GM23248 (cell line): ENCODE measurements around the gene SPCS3. TPM values are rescaled to one million over a fixed set of nuclear protein-coding genes. Genes with fewer than 3 reads are reported as not detected.
"Not testable (repeated sequence)": the region's sequence is repeated elsewhere in the genome, so short reads cannot be mapped to it uniquely, and the experiment has no call there.

Source experiments
- DNase-seq: peaks from one replicate; pipeline ENCODE4 v3.0.0-alpha.2; 2015
- H2AFZ ChIP-seq: fragments of 200-600 bp; sonication (generic); 2 replicates; pipeline ENCODE4 v1.6.1; 2016; ENCODE audit warnings: antibody characterized with exemption
- H3F3A ChIP-seq: fragments of 200-600 bp; sonication (generic); 2 replicates; pipeline ENCODE4 v1.6.1; 2016; ENCODE audit warnings: mild to moderate bottlenecking, antibody characterized with exemption, mixed run types; ENCODE audit not compliant: insufficient read depth
- H3K27ac ChIP-seq: fragments of 200-600 bp; sonication (generic); 2 replicates; pipeline ENCODE4 v1.5.1; 2016; ENCODE audit warnings: mild to moderate bottlenecking
- H3K27me3 ChIP-seq: fragments of 200-600 bp; sonication (generic); replicated peaks from 2 replicates; pipeline ENCODE4 v1.6.1; 2016; ENCODE audit warnings: mild to moderate bottlenecking; ENCODE audit not compliant: insufficient read depth
- H3K36me3 ChIP-seq: fragments of 200-600 bp; sonication (generic); 2 replicates; pipeline ENCODE4 v1.6.1; 2016; ENCODE audit warnings: low read depth, mild to moderate bottlenecking
- H3K4me1 ChIP-seq: fragments of 200-600 bp; sonication (generic); 2 replicates; pipeline ENCODE4 v1.6.1; 2016; ENCODE audit warnings: mild to moderate bottlenecking; ENCODE audit not compliant: insufficient read depth
- H3K4me2 ChIP-seq: fragments of 200-600 bp; sonication (generic); one replicate; pipeline ENCODE4 v1.6.1; 2016; ENCODE audit warnings: mild to moderate bottlenecking; ENCODE audit not compliant: unreplicated experiment
- H3K4me3 ChIP-seq: fragments of 200-600 bp; sonication (generic); 2 replicates; pipeline ENCODE4 v1.5.1; 2016; ENCODE audit warnings: mild to moderate bottlenecking
- H3K79me2 ChIP-seq: fragments of 200-600 bp; sonication (generic); 2 replicates; pipeline ENCODE4 v1.6.1; 2016; ENCODE audit warnings: mild to moderate bottlenecking; ENCODE audit not compliant: insufficient read depth
- H3K9ac ChIP-seq: fragments of 200-600 bp; sonication (generic); 2 replicates; pipeline ENCODE4 v1.6.1; 2016; ENCODE audit warnings: mild to moderate bottlenecking
- H3K9me2 ChIP-seq: fragments of 200-600 bp; sonication (generic); 2 replicates; pipeline ENCODE4 v1.6.1; 2016; ENCODE audit warnings: mixed run types, mild to moderate bottlenecking, moderate library complexity; ENCODE audit not compliant: insufficient read depth
- H3K9me3 ChIP-seq: fragments of 200-600 bp; sonication (generic); one replicate; pipeline ENCODE4 v1.6.1; 2017; ENCODE audit warnings: low read depth
- H4K20me1 ChIP-seq: fragments of 200-600 bp; sonication (generic); 2 replicates; pipeline ENCODE4 v1.6.0; 2016; ENCODE audit not compliant: insufficient read depth
- EZH2 ChIP-seq: fragments of 200-600 bp; sonication (generic); IDR thresholded peaks from 2 replicates; pipeline ENCODE4 v1.6.1; 2018; ENCODE audit warnings: antibody characterized with exemption, mild to moderate bottlenecking; ENCODE audit not compliant: insufficient read depth, poor library complexity, severe bottlenecking
- EZH2phosphoT487 ChIP-seq: fragments of 200-600 bp; sonication (generic); IDR thresholded peaks from 2 replicates; pipeline ENCODE4 v1.6.1; 2018; ENCODE audit warnings: antibody characterized with exemption, moderate library complexity, mild to moderate bottlenecking, low read depth; ENCODE audit not compliant: insufficient read depth
- WGBS, 2 experiments: methylation state at CpG; one replicate each; pipeline ENCODE4 v1.1.6; 2015 to 2017; ENCODE audit warnings: low lambda C conversion rate in 2 of 2, low coverage in 1 of 2; ENCODE audit errors: missing lambda C conversion rate in 2 of 2; 5-methylcytosine and 5-hydroxymethylcytosine counted together
- in situ Hi-C: fragments of 300-500 bp; cut with MboI; formaldehyde crosslinking; loops from 2 replicates; pipeline ENCODE4 v1.15.0; 2020
- polyA plus RNA-seq: library from polyadenylated mRNA; unstranded; fragments of >200 nt; fragmentation: Nextera tagmentation; extraction: Ambion mirVana; gene quantifications from 2 replicates; pipeline ENCODE4 v1.2.1, GENCODE V29; 2016
- total RNA-seq: library from RNA; depleted of rRNA; stranded (reverse); fragments of >200 nt; shearing (Covaris generic); gene quantifications from 2 replicates; pipeline ENCODE4 v1.2.3, GENCODE V29; 2014

Gene SPCS3
- total and polyA plus RNA-seq, 2 experiments from 2014 or later = 84.4 to 108 TPM

- whole genome bisulfite sequencing, 2 experiments = 93 to 96% methylated on average over 3 of the region's 3 CpGs
- no peak overlapping the region for H3K27ac ChIP-seq
- no peaks in the 10 kb centered on the region for H3F3A ChIP-seq
- no peaks in the 10 kb centered on the region for H4K20me1 ChIP-seq
- no peaks in the 10 kb centered on the region for H3K27me3 ChIP-seq
- DNase-seq = no peak
- TF ChIP-seq EZH2 = no peak
- no peak for TF ChIP-seq EZH2phosphoT487
- no peaks in the 10 kb centered on the region for H3K36me3 ChIP-seq
- no peak overlapping the region for H3K4me2 ChIP-seq
- no peaks in the 10 kb centered on the region for H3K79me2 ChIP-seq
- H2AFZ ChIP-seq = no peak overlapping the region
- in situ Hi-C loops = no loop called here
- H3K9ac ChIP-seq = no peak overlapping the region
- H3K9me2 ChIP-seq = no peaks in the 10 kb centered on the region
- H3K4me3 ChIP-seq = no peak overlapping the region
- no peaks in the 10 kb centered on the region for H3K9me3 ChIP-seq
- H3K4me1 ChIP-seq = no peaks in the 10 kb centered on the region
Observed at GRCh38 chr4:176291748-176292147, 28.0 kb upstream of the SPCS3 start.

- no peaks in the 10 kb centered on the region for H3K27me3 ChIP-seq
- H3K4me1 ChIP-seq = no peaks in the 10 kb centered on the region
- H3K4me2 ChIP-seq = no peak overlapping the region
- in situ Hi-C loops = no loop called here
- no peak for DNase-seq
- H4K20me1 ChIP-seq = no peaks in the 10 kb centered on the region
- H3K9ac ChIP-seq = no peak overlapping the region
- H2AFZ ChIP-seq = no peak overlapping the region
- H3K9me3 ChIP-seq = no peaks in the 10 kb centered on the region
- H3K27ac ChIP-seq = no peak overlapping the region
- H3K36me3 ChIP-seq = no peaks in the 10 kb centered on the region
- H3K9me2 ChIP-seq = no peaks in the 10 kb centered on the region
- WGBS, 2 experiments = 86 to 87% methylated on average over 1 of the region's 1 CpG
- no peaks in the 10 kb centered on the region for H3K79me2 ChIP-seq
- no peak overlapping the region for H3K4me3 ChIP-seq
- H3F3A ChIP-seq = no peaks in the 10 kb centered on the region
- TF ChIP-seq EZH2phosphoT487 (no peak), EZH2 (no peak)
Observed at GRCh38 chr4:176292920-176293319, 26.8 kb upstream of the SPCS3 start.

GRCh38 chr4:176293660-176294059 lies 26.1 kb upstream of the SPCS3 start:
- no peak overlapping the region for H3K9ac ChIP-seq

GRCh38 chr4:176295907-176296306 lies 23.9 kb upstream of the SPCS3 start:
- H4K20me1 ChIP-seq, H3K9me3 ChIP-seq, DNase-seq, H3K4me1 ChIP-seq, H3K9me2 ChIP-seq, H3F3A ChIP-seq, H3K27ac ChIP-seq, H3K36me3 ChIP-seq, H3K79me2 ChIP-seq, H3K27me3 ChIP-seq, H3K4me3 ChIP-seq, in situ Hi-C loops, H3K9ac ChIP-seq, H3K4me2 ChIP-seq, H2AFZ ChIP-seq: not testable (repeated sequence)
- 54 to 60% methylated on average over 5 of the region's 5 CpGs for WGBS, 2 experiments

More at GRCh38 chr4:176293660-176294059, 26.1 kb upstream of the SPCS3 start:
- TF ChIP-seq EZH2 = no peak
- TF ChIP-seq EZH2phosphoT487 = no peak
- in situ Hi-C loops = no loop called here
- Histone ChIP-seq H3K9me3 (no peaks in the 10 kb centered on the region), H3K79me2 (no peaks in the 10 kb centered on the region), H4K20me1 (no peaks in the 10 kb centered on the region), H3F3A (no peaks in the 10 kb centered on the region), H2AFZ (no peak overlapping the region), H3K4me2 (no peak overlapping the region), H3K4me3 (no peak overlapping the region), H3K27me3 (no peaks in the 10 kb centered on the region), H3K9me2 (no peaks in the 10 kb centered on the region), H3K27ac (no peak overlapping the region), H3K36me3 (no peaks in the 10 kb centered on the region), H3K4me1 (no peaks in the 10 kb centered on the region)
- no peak for DNase-seq
- 67 to 80% methylated on average over 1 of the region's 1 CpG for WGBS, 2 experiments

GRCh38 chr4:176298664-176299063 lies 21.1 kb upstream of the SPCS3 start:
- no peak overlapping the region for H3K4me2 ChIP-seq
- H3K9ac ChIP-seq = no peak overlapping the region
- no peak for TF ChIP-seq EZH2
- in situ Hi-C loops = no loop called here
- no peaks in the 10 kb centered on the region for H3K79me2 ChIP-seq
- DNase-seq = no peak
- H4K20me1 ChIP-seq = no peaks in the 10 kb centered on the region
- no peak overlapping the region for H3K27ac ChIP-seq
- H3K36me3 ChIP-seq = no peaks in the 10 kb centered on the region
- no peaks in the 10 kb centered on the region for H3F3A ChIP-seq
- H3K4me3 ChIP-seq = no peak overlapping the region
- H2AFZ ChIP-seq = no peak overlapping the region
- no peaks in the 10 kb centered on the region for H3K27me3 ChIP-seq
- no peaks in the 10 kb centered on the region for H3K9me3 ChIP-seq
- no peaks in the 10 kb centered on the region for H3K9me2 ChIP-seq
- WGBS, 2 experiments = 24 to 28% methylated on average over 5 to 6 of the region's 6 CpGs
- peaks cover 15% of the 10 kb centered on the region for H3K4me1 ChIP-seq
